GM23338 (cell line): ENCODE measurements around the gene PDE10A. TPM values are rescaled to one million over a fixed set of nuclear protein-coding genes. Genes with fewer than 3 reads are reported as not detected.

ENCODE experiments used
- ATAC-seq: fragments of 200-7000 bp; cut with Tn5 transposase; 3 replicates; pipeline ENCODE4 v1.9.1; 2020
- DNase-seq: peaks from one replicate; pipeline ENCODE4 v3.0.0-alpha.2; 2015; ENCODE audit warnings: low spot score
- H2AFZ ChIP-seq: fragments of 200-600 bp; sonication (generic); 2 replicates; pipeline ENCODE4 v1.8.0; 2016; ENCODE audit warnings: antibody characterized with exemption, mild to moderate bottlenecking, moderate library complexity
- H3F3A ChIP-seq: fragments of 200-600 bp; sonication (generic); replicated peaks from 2 replicates; pipeline ENCODE4 v1.8.0; 2017; ENCODE audit warnings: antibody characterized with exemption, mixed run types, low read depth
- H3K27ac ChIP-seq: fragments of 200-600 bp; sonication (generic); 2 replicates; pipeline ENCODE4 v1.6.1; 2016; ENCODE audit warnings: low read depth
- H3K27me3 ChIP-seq: fragments of 200-600 bp; sonication (generic); 2 replicates; pipeline ENCODE4 v1.8.0; 2016; ENCODE audit warnings: mild to moderate bottlenecking, mixed run types, moderate library complexity; ENCODE audit not compliant: insufficient read depth
- H3K36me3 ChIP-seq: fragments of 200-600 bp; sonication (generic); 2 replicates; pipeline ENCODE4 v1.8.0; 2016; ENCODE audit warnings: mild to moderate bottlenecking; ENCODE audit not compliant: insufficient read depth
- H3K4me1 ChIP-seq: fragments of 200-600 bp; sonication (generic); 2 replicates; pipeline ENCODE4 v1.8.0; 2016; ENCODE audit warnings: mild to moderate bottlenecking, moderate library complexity; ENCODE audit not compliant: insufficient read depth
- H3K4me2 ChIP-seq: fragments of 200-600 bp; sonication (generic); 2 replicates; pipeline ENCODE4 v1.7.1; 2017; ENCODE audit warnings: mixed run types
- H3K4me3 ChIP-seq: fragments of 200-600 bp; sonication (generic); 2 replicates; pipeline ENCODE4 v1.6.1; 2016; ENCODE audit warnings: mixed run types
- H3K79me2 ChIP-seq: fragments of 200-600 bp; sonication (generic); replicated peaks from 2 replicates; pipeline ENCODE4 v1.8.0; 2017; ENCODE audit warnings: mild to moderate bottlenecking; ENCODE audit not compliant: insufficient read depth
- H3K9me2 ChIP-seq: fragments of 200-600 bp; sonication (generic); 2 replicates; pipeline ENCODE4 v1.8.0; 2017; ENCODE audit not compliant: insufficient read depth
- H4K20me1 ChIP-seq: fragments of 200-600 bp; sonication (generic); replicated peaks from 2 replicates; pipeline ENCODE4 v1.8.0; 2017; ENCODE audit warnings: mild to moderate bottlenecking; ENCODE audit not compliant: insufficient read depth
- H3K27ac Mint-ChIP-seq: 2 replicates; pipeline ENCODE4 v1.8.0; 2020; ENCODE audit warnings: inconsistent platforms, mild to moderate bottlenecking, moderate library complexity, mixed read lengths
- H3K27me3 Mint-ChIP-seq: 3 replicates; pipeline ENCODE4 v1.8.0; 2022; ENCODE audit warnings: low read depth, mild to moderate bottlenecking, moderate library complexity, mixed read lengths, inconsistent platforms; ENCODE audit not compliant: insufficient read depth, poor library complexity
- H3K36me3 Mint-ChIP-seq: 3 replicates; pipeline ENCODE4 v1.8.0; 2021; ENCODE audit warnings: low read depth, mild to moderate bottlenecking, inconsistent platforms, moderate library complexity, mixed read lengths
- H3K4me1 Mint-ChIP-seq: 3 replicates; pipeline ENCODE4 v1.8.0; 2020; ENCODE audit warnings: mild to moderate bottlenecking, inconsistent platforms, mixed read lengths
- H3K4me3 Mint-ChIP-seq: 3 replicates; pipeline ENCODE4 v1.8.0; 2021; ENCODE audit warnings: moderate library complexity, mild to moderate bottlenecking, inconsistent platforms, mixed read lengths
- H3K9me3 Mint-ChIP-seq: 3 replicates; pipeline ENCODE4 v1.8.0; 2020; ENCODE audit warnings: moderate library complexity, mild to moderate bottlenecking, inconsistent platforms, mixed read lengths
- CREB1 ChIP-seq: fragments of 250-450 bp; sonication (Bioruptor Pico); IDR thresholded peaks from 2 replicates; pipeline ENCODE4 v1.5.0; 2020; ENCODE audit warnings: low read depth, mild to moderate bottlenecking, moderate library complexity
- ETS1 ChIP-seq: IDR thresholded peaks from 2 replicates; pipeline ENCODE4 v1.6.1; 2016; ENCODE audit warnings: antibody characterized with exemption
- EZH2 ChIP-seq: fragments of 200-600 bp; sonication (generic); IDR thresholded peaks from one replicate; pipeline ENCODE4 v1.8.0; 2017; ENCODE audit warnings: antibody characterized with exemption, mild to moderate bottlenecking, low read depth; ENCODE audit not compliant: unreplicated experiment
- EZH2phosphoT487 ChIP-seq: fragments of 200-600 bp; sonication (generic); IDR thresholded peaks from one replicate; pipeline ENCODE4 v1.8.1; 2018; ENCODE audit warnings: antibody characterized with exemption; ENCODE audit not compliant: unreplicated experiment
- JUNB ChIP-seq: IDR thresholded peaks from one replicate; pipeline ENCODE4 v1.6.1; 2016; ENCODE audit warnings: antibody characterized with exemption; ENCODE audit not compliant: unreplicated experiment
- NANOG ChIP-seq: IDR thresholded peaks from 2 replicates; pipeline ENCODE4 v1.6.1; 2016; ENCODE audit warnings: antibody characterized with exemption, borderline replicate concordance
- POLR2AphosphoS5 ChIP-seq: IDR thresholded peaks from 2 replicates; pipeline ENCODE4 v1.6.1; 2016; ENCODE audit warnings: antibody characterized with exemption, low read depth
- REST ChIP-seq: IDR thresholded peaks from one replicate; pipeline ENCODE4 v1.6.1; 2018; ENCODE audit warnings: antibody characterized with exemption; ENCODE audit not compliant: unreplicated experiment
- STAT1 ChIP-seq: IDR thresholded peaks from one replicate; pipeline ENCODE4 v1.6.1; 2016; ENCODE audit warnings: antibody characterized with exemption; ENCODE audit not compliant: unreplicated experiment
- ZNF114 ChIP-seq: fragments of 250-450 bp; sonication (Bioruptor Pico); IDR thresholded peaks from 2 replicates; pipeline ENCODE4 v1.5.0; 2020; ENCODE audit warnings: mild to moderate bottlenecking, moderate library complexity
- ZNF331 ChIP-seq: fragments of 250-450 bp; sonication (Bioruptor Pico); IDR thresholded peaks from 2 replicates; pipeline ENCODE4 v1.5.0; 2020; ENCODE audit warnings: low read depth, mild to moderate bottlenecking, moderate library complexity
- ZNF462 ChIP-seq: fragments of 250-450 bp; sonication (Bioruptor Pico); IDR thresholded peaks from 2 replicates; pipeline ENCODE4 v1.5.0; 2020; ENCODE audit warnings: mild to moderate bottlenecking, moderate library complexity
- polyA plus RNA-seq: library from polyadenylated mRNA; unstranded; fragments of >200 nt; fragmentation: Nextera tagmentation; extraction: Ambion mirVana; gene quantifications from 2 replicates; pipeline ENCODE4 v1.2.1, GENCODE V29; 2016
- total RNA-seq: library from RNA; depleted of rRNA; stranded (reverse); fragments of >200 nt; shearing (Covaris generic); gene quantifications from 2 replicates; pipeline ENCODE4 v1.2.3, GENCODE V29; 2014
- TF ChIP-seq, protein P1 (sequence below), 2 experiments: fragments of 200-600 bp in 1 of 2; sonication (generic) in 1 of 2; conservative IDR thresholded peaks; 2 replicates each; pipeline versions ENCODE4 v1.5.1 to v1.6.1; 2016 to 2017; ENCODE audit warnings: antibody characterized with exemption in 2 of 2, low read depth in 2 of 2, mild to moderate bottlenecking in 2 of 2, moderate library complexity in 1 of 2

PDE10A gene
- total and polyA plus RNA-seq, 2 experiments from 2014 or later, result 0.50 to 3.9 TPM

- no peak overlapping the region for H3K27ac Mint-ChIP-seq
- H3K36me3 Mint-ChIP-seq, result no peaks in the 10 kb centered on the region; the same call in 2 of the 3 replicates
- Histone ChIP-seq H3K27me3 (peaks cover 54% of the 10 kb centered on the region), H3F3A (no peaks in the 10 kb centered on the region), H3K4me1 (peaks cover 38% of the 10 kb centered on the region), H3K9me2 (no peaks in the 10 kb centered on the region), H3K27ac (no peak overlapping the region), H3K36me3 (no peaks in the 10 kb centered on the region; the same call in 1 of the 2 replicates), H3K4me3 (no peak overlapping the region), H2AFZ (no peak overlapping the region), H4K20me1 (0 out of 2 replicates have a peak, but pooled peaks cover 4% of the 10 kb centered on the region), H3K4me2 (peak overlapping the region; percentile 36), H3K79me2 (no peaks in the 10 kb centered on the region)
- H3K4me1 Mint-ChIP-seq, result peaks cover 22% of the 10 kb centered on the region
- ATAC-seq (no peak), DNase-seq (no peak)
- H3K27me3 Mint-ChIP-seq, result peaks cover 36% of the 10 kb centered on the region
- H3K4me3 Mint-ChIP-seq, result no peak overlapping the region
- no peaks in the 10 kb centered on the region; the same call in 2 of the 3 replicates for H3K9me3 Mint-ChIP-seq
- TF ChIP-seq STAT1, result no peak
- TF ChIP-seq ZNF114 (CRISPR knock-in tag), result no peak
- TF ChIP-seq ZNF331 (CRISPR knock-in tag), result no peak
- TF ChIP-seq ETS1, result no peak
- TF ChIP-seq REST, result no peak
- TF ChIP-seq, protein P1, sequence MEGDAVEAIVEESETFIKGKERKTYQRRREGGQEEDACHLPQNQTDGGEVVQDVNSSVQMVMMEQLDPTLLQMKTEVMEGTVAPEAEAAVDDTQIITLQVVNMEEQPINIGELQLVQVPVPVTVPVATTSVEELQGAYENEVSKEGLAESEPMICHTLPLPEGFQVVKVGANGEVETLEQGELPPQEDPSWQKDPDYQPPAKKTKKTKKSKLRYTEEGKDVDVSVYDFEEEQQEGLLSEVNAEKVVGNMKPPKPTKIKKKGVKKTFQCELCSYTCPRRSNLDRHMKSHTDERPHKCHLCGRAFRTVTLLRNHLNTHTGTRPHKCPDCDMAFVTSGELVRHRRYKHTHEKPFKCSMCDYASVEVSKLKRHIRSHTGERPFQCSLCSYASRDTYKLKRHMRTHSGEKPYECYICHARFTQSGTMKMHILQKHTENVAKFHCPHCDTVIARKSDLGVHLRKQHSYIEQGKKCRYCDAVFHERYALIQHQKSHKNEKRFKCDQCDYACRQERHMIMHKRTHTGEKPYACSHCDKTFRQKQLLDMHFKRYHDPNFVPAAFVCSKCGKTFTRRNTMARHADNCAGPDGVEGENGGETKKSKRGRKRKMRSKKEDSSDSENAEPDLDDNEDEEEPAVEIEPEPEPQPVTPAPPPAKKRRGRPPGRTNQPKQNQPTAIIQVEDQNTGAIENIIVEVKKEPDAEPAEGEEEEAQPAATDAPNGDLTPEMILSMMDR (conservative IDR thresholded peaks at IDR 0.05; ENCODE audit: low read depth in 2 of 2), result no peak
- no peak for TF ChIP-seq EZH2phosphoT487
- TF ChIP-seq ZNF462 (CRISPR knock-in tag), result no peak
- TF ChIP-seq CREB1 (CRISPR knock-in tag), result no peak
- TF ChIP-seq JUNB, result no peak
- TF ChIP-seq EZH2, result no peak
- no peak for TF ChIP-seq NANOG
- no peak for TF ChIP-seq POLR2AphosphoS5
Observed at GRCh38 chr6:165656581-165657324, 6.3 kb downstream of the PDE10A start.
